CD14-positive monocyte (primary cell): ENCODE results near the gene RFX4. TPM values are rescaled to one million over a fixed set of nuclear protein-coding genes. Genes with fewer than 3 reads are reported as not detected.

ENCODE experiments used
- DNase-seq, 3 donors: peaks; one replicate each; pipeline ENCODE4 v3.0.0-alpha.2; 2011 to 2022
- H2AFZ ChIP-seq: 2 replicates; pipeline ENCODE4 v1.6.0; 2012; ENCODE audit warnings: mild to moderate bottlenecking, low read depth, low read length, inconsistent platforms; ENCODE audit not compliant: insufficient read depth, poor library complexity, severe bottlenecking
- H3K27ac ChIP-seq, 2 donors: 1 replicate in 1 of 2; 2 replicates in 1 of 2; pipeline ENCODE4 v1.5.1; 2012 to 2013; ENCODE audit warnings: low read length in 2 of 2, control low read depth in 1 of 2, inconsistent platforms in 1 of 2, low read depth in 1 of 2, mild to moderate bottlenecking in 1 of 2
- H3K27me3 ChIP-seq, 2 donors: one replicate each; pipeline versions ENCODE4 v1.6.0 to v1.6.1; 2011 to 2013; ENCODE audit warnings: low read length in 2 of 2; ENCODE audit not compliant: control insufficient read depth in 2 of 2, insufficient read depth in 2 of 2
- H3K36me3 ChIP-seq, 2 donors: replicated peaks in 1 of 2; 1 replicate in 1 of 2; 2 replicates in 1 of 2; pipeline versions ENCODE4 v1.5.1 to v1.6.1; 2012 to 2013; ENCODE audit warnings: low read length in 2 of 2, control low read depth in 1 of 2, inconsistent platforms in 1 of 2, mild to moderate bottlenecking in 1 of 2; ENCODE audit not compliant: insufficient read depth in 2 of 2, control insufficient read depth in 1 of 2
- H3K4me1 ChIP-seq, 2 donors: 1 replicate in 1 of 2; 2 replicates in 1 of 2; pipeline versions ENCODE4 v1.5.1 to v1.6.1; 2012 to 2013; ENCODE audit warnings: low read length in 2 of 2, control low read depth in 1 of 2, inconsistent platforms in 1 of 2, mild to moderate bottlenecking in 1 of 2, moderate library complexity in 1 of 2; ENCODE audit not compliant: insufficient read depth in 2 of 2, control insufficient read depth in 1 of 2
- H3K4me2 ChIP-seq: replicated peaks from 2 replicates; pipeline ENCODE3; 2012; ENCODE audit warnings: low read length, moderate library complexity, mild to moderate bottlenecking; ENCODE audit not compliant: poor library complexity, severe bottlenecking; ENCODE audit errors: extremely low read depth
- H3K4me3 ChIP-seq, 3 experiments: fragments of 200-600 bp in 1 of 3; sonication (generic) in 1 of 3; replicated peaks in 1 of 3; 1 replicate in 2 of 3; 2 replicates in 1 of 3; pipeline ENCODE4 v1.5.1; 2011 to 2013; ENCODE audit warnings: low read length in 3 of 3, mild to moderate bottlenecking in 3 of 3, control low read depth in 2 of 3, low read depth in 2 of 3, inconsistent platforms in 1 of 3, moderate library complexity in 1 of 3
- H3K79me2 ChIP-seq: 2 replicates; pipeline ENCODE4 v1.6.0; 2012; ENCODE audit warnings: mild to moderate bottlenecking, control low read depth, inconsistent platforms, low read length, moderate library complexity; ENCODE audit not compliant: insufficient read depth
- H3K9ac ChIP-seq: 2 replicates; pipeline ENCODE4 v1.6.0; 2017; ENCODE audit warnings: low read length, mild to moderate bottlenecking; ENCODE audit not compliant: insufficient read depth, poor library complexity, severe bottlenecking
- H3K9me3 ChIP-seq, 2 donors: replicated peaks in 1 of 2; 1 replicate in 1 of 2; 2 replicates in 1 of 2; pipeline versions ENCODE4 v1.5.1 to v1.6.1; 2012 to 2013; ENCODE audit warnings: low read length in 2 of 2, control low read depth in 1 of 2; ENCODE audit not compliant: control insufficient read depth in 1 of 2, insufficient read depth in 1 of 2
- H4K20me1 ChIP-seq: 2 replicates; pipeline ENCODE4 v1.6.0; 2012; ENCODE audit warnings: mild to moderate bottlenecking, low read length, control low read depth, moderate library complexity; ENCODE audit not compliant: insufficient read depth
- H3K27ac Mint-ChIP-seq, 7 donors: one replicate each; pipeline ENCODE4 v1.8.0; 2020; ENCODE audit warnings: mild to moderate bottlenecking in 7 of 7, mixed read lengths in 7 of 7, moderate library complexity in 6 of 7, inconsistent platforms in 2 of 7
- H3K27me3 Mint-ChIP-seq, 3 donors: one replicate each; pipeline ENCODE4 v1.8.0; 2021 to 2022; ENCODE audit warnings: low read depth in 3 of 3, mild to moderate bottlenecking in 3 of 3, mixed read lengths in 3 of 3, moderate library complexity in 3 of 3, inconsistent platforms in 1 of 3
- H3K36me3 Mint-ChIP-seq, 2 donors: one replicate each; pipeline ENCODE4 v1.8.0; 2020; ENCODE audit warnings: mixed read lengths in 2 of 2, inconsistent platforms in 1 of 2, mild to moderate bottlenecking in 1 of 2
- H3K4me1 Mint-ChIP-seq: one replicate; pipeline ENCODE4 v1.8.0; 2020; ENCODE audit warnings: mild to moderate bottlenecking, mixed read lengths
- H3K4me3 Mint-ChIP-seq, 2 donors: one replicate each; pipeline ENCODE4 v1.8.0; 2020; ENCODE audit warnings: mild to moderate bottlenecking in 2 of 2, mixed read lengths in 2 of 2, moderate library complexity in 1 of 2
- H3K9me3 Mint-ChIP-seq, 7 donors: one replicate each; pipeline ENCODE4 v1.8.0; 2020 to 2022; ENCODE audit warnings: mixed read lengths in 7 of 7, mild to moderate bottlenecking in 6 of 7, moderate library complexity in 6 of 7, inconsistent platforms in 2 of 7
- WGBS: methylation state at CpG from one replicate; pipeline ENCODE4 v1.1.5; 2013; ENCODE audit warnings: missing lambda C conversion rate; ENCODE audit not compliant: insufficient coverage; 5-methylcytosine and 5-hydroxymethylcytosine counted together
- intact Hi-C, 2 donors: fragments of 100-400 bp; cut with micrococcal nuclease; formaldehyde crosslinking; loops; one replicate each; pipeline versions ENCODE4 v1.15.0 to v1.15.1; 2023
- polyA plus RNA-seq, 3 donors: library from polyadenylated mRNA; depleted of rRNA in 1 of 3; unstranded in 2 of 3; stranded (reverse) in 1 of 3; fragments of 300-500 nt in 2 of 3; fragments of >200 nt in 1 of 3; fragmentation: Illumina TruSeq in 2 of 3; gene quantifications; 1 replicate in 2 of 3; 2 replicates in 1 of 3; pipeline ENCODE4 v1.2.3, GENCODE V29; 2012 to 2021
- TF ChIP-seq, protein P1 (sequence below): fragments of 200-600 bp; IDR thresholded peaks from one replicate; pipeline ENCODE4 v1.8.0; 2022; ENCODE audit warnings: antibody characterized with exemption, mild to moderate bottlenecking

The RFX4 gene
- polyA plus RNA-seq, 3 donors = not detected

DNA sequence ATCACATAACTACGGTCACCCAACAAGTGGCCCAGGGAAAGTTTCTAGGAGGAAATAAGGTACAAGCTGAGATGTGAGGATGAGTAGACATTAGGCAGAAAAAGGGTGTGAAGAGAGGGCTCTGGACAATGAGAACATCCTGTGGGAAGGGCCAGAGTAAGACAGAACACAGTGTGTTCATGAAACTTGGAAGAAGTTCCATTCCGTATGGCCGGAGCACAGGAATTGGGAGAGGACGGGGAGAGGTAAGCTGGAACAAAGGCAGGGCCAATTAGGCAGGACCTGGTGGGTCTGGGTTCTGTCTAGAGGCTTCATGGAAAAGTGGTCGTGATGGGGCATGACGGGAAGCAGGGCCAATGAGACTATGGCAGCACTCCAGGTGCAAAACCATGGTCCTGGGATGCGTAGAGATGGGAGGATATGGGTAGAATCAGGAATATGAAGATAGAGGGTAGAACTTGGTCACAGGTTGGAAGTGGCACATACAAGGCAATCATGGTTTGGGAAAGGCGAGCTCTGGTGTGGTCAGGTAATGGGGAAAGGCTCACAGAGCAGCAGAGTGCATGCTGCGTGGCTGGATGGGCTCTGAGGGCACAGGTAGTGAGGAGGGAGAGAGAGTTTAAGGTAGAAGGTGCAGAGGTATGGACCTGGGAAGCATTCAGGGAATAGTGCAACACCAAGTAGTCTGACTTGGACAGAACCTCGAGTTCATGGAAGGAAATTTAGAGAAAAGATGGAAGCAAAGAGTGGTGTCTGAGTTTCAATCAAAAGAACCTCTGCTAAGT lies 93.0 kb downstream of the RFX4 start:
- Histone ChIP-seq H3K4me2 (no peak overlapping the region), H3K4me1 (no peaks in the 10 kb centered on the region), H3K27ac (no peak overlapping the region), H4K20me1 (no peaks in the 10 kb centered on the region), H2AFZ (no peak overlapping the region), H3K27me3 (peaks cover 2 to 11% of the 10 kb centered on the region in 2 donors), H3K9ac (no peak overlapping the region), H3K9me3 (no peaks in the 10 kb centered on the region), H3K36me3 (no peaks in the 10 kb centered on the region), H3K79me2 (no peaks in the 10 kb centered on the region), H3K4me3 (no peak overlapping the region)
- DNase-seq = no peak
- intact Hi-C loops = no loop called here
- Mint-ChIP-seq H3K36me3 (no peaks in the 10 kb centered on the region), H3K9me3 (peaks cover 0 to 1% (median 0%) of the 10 kb centered on the region in 7 donors), H3K27me3 (peaks cover 16 to 31% (median 29%) of the 10 kb centered on the region in 3 donors), H3K4me3 (no peak overlapping the region), H3K27ac (no peak overlapping the region), H3K4me1 (no peaks in the 10 kb centered on the region)
- TF ChIP-seq, protein P1, sequence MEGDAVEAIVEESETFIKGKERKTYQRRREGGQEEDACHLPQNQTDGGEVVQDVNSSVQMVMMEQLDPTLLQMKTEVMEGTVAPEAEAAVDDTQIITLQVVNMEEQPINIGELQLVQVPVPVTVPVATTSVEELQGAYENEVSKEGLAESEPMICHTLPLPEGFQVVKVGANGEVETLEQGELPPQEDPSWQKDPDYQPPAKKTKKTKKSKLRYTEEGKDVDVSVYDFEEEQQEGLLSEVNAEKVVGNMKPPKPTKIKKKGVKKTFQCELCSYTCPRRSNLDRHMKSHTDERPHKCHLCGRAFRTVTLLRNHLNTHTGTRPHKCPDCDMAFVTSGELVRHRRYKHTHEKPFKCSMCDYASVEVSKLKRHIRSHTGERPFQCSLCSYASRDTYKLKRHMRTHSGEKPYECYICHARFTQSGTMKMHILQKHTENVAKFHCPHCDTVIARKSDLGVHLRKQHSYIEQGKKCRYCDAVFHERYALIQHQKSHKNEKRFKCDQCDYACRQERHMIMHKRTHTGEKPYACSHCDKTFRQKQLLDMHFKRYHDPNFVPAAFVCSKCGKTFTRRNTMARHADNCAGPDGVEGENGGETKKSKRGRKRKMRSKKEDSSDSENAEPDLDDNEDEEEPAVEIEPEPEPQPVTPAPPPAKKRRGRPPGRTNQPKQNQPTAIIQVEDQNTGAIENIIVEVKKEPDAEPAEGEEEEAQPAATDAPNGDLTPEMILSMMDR = no peak
- WGBS = 98% methylated on average over 10 of the region's 10 CpGs

- Histone ChIP-seq H4K20me1 (no peaks in the 10 kb centered on the region), H3K36me3 (no peaks in the 10 kb centered on the region), H3K79me2 (no peaks in the 10 kb centered on the region), H3K27me3 (peaks cover 0 to 9% of the 10 kb centered on the region in 2 donors), H2AFZ (no peak overlapping the region), H3K4me2 (no peak overlapping the region), H3K4me3 (no peak overlapping the region), H3K27ac (no peak overlapping the region), H3K9me3 (no peaks in the 10 kb centered on the region), H3K4me1 (no peaks in the 10 kb centered on the region), H3K9ac (no peak overlapping the region)
- H3K36me3 Mint-ChIP-seq = no peaks in the 10 kb centered on the region
- WGBS = no CpG with 5 or more reads among the region's 1 CpG
- no peaks in the 10 kb centered on the region for H3K4me1 Mint-ChIP-seq
- H3K27me3 Mint-ChIP-seq = peaks cover 7 to 18% (median 15%) of the 10 kb centered on the region in 3 donors
- peaks cover 0 to 1% (median 0%) of the 10 kb centered on the region in 7 donors for H3K9me3 Mint-ChIP-seq
- no peak overlapping the region for H3K4me3 Mint-ChIP-seq
- TF ChIP-seq, protein P1 = no peak
- no peak overlapping the region for H3K27ac Mint-ChIP-seq
- DNase-seq = no peak
- intact Hi-C loops = no loop called here
Observed at GRCh38 chr12:106679574-106679973, 96.8 kb downstream of the RFX4 start.
